ENCODE measurements around the gene GLTP.

- TF ChIP-seq CTCF (IDR thresholded peaks at IDR 0.05; ENCODE audit: low read depth, low read length, poor library complexity, severe bottlenecking) (no peak), EZH2phosphoT487 (IDR thresholded peaks at IDR 0.05; ENCODE audit: borderline replicate concordance, low read length) (no peak)
Measured at GRCh38 chr12:109894939-109895338, 14.6 kb upstream of the GLTP start.
